Eye (tissue), 1 donor: ENCODE data around the gene ANAPC16.
"Not testable (repeated sequence)": the region's sequence is repeated elsewhere in the genome, so short reads cannot be mapped to it uniquely, and the experiment has no call there.

ENCODE experiments used
- DNase-seq: peaks from one replicate; pipeline ENCODE4 v3.0.0-alpha.2; 2015

The ANAPC16 gene

GRCh38 chr10:72245949-72246525 lies 30.2 kb downstream of the ANAPC16 start:
- no peak for DNase-seq

GRCh38 chr10:72248468-72249151 lies 32.8 kb downstream of the ANAPC16 start:
- DNase-seq = peak; percentile 72

GRCh38 chr10:72249176-72249862 lies 33.5 kb downstream of the ANAPC16 start:
- not testable (repeated sequence) for DNase-seq

GRCh38 chr10:72250666-72251065 lies 34.9 kb downstream of the ANAPC16 start:
- DNase-seq = no peak

GRCh38 chr10:72251635-72252034 lies 35.8 kb downstream of the ANAPC16 start:
- DNase-seq = no peak

GRCh38 chr10:72252972-72253371 lies 37.2 kb downstream of the ANAPC16 start:
- DNase-seq = no peak

GRCh38 chr10:72253578-72253977 lies 37.8 kb downstream of the ANAPC16 start:
- DNase-seq = no peak

- peak; percentile 88 for DNase-seq
Measured at GRCh38 chr10:72254813-72255568, 39.2 kb downstream of the ANAPC16 start.

GRCh38 chr10:72255977-72256729 lies 40.3 kb downstream of the ANAPC16 start:
- no peak for DNase-seq

- DNase-seq = no peak
Measured at GRCh38 chr10:72257051-72257892, 41.5 kb downstream of the ANAPC16 start.

GRCh38 chr10:72258617-72259016 lies 42.8 kb downstream of the ANAPC16 start:
- DNase-seq = no peak

- peak; percentile 74 for DNase-seq
Measured at GRCh38 chr10:72259491-72260238, 43.9 kb downstream of the ANAPC16 start.

GRCh38 chr10:72260239-72260975 lies 44.6 kb downstream of the ANAPC16 start:
- peak; percentile 98 for DNase-seq

- no peak for DNase-seq
Measured at GRCh38 chr10:72260976-72261783, 45.4 kb downstream of the ANAPC16 start.

- DNase-seq = no peak
Measured at GRCh38 chr10:72261784-72262404, 46.1 kb downstream of the ANAPC16 start.

GRCh38 chr10:72263613-72264241 lies 47.9 kb downstream of the ANAPC16 start:
- DNase-seq = no peak

GRCh38 chr10:72264536-72264935 lies 48.7 kb downstream of the ANAPC16 start:
- no peak for DNase-seq

GRCh38 chr10:72265508-72265907 lies 49.7 kb downstream of the ANAPC16 start:
- DNase-seq = no peak
